Central memory CD8-positive, alpha-beta T cell (primary cell): ENCODE measurements around the gene COL25A1.

Experiments used
- ATAC-seq: fragments of 150-1000 bp; cut with Tn5 transposase; replicated peaks from 2 replicates; pipeline ENCODE4 v1.10.0; 2022; ENCODE audit warnings: mild to moderate bottlenecking, moderate FRiP score, moderate number of reproducible peaks; ENCODE audit not compliant: poor library complexity, severe bottlenecking; ENCODE audit errors: extremely low read depth
- DNase-seq, 2 donors: peaks; one replicate each; pipeline ENCODE4 v3.0.0; 2021; ENCODE audit warnings: low spot score in 2 of 2
- H3K27ac Mint-ChIP-seq: one replicate; pipeline ENCODE4 v1.8.0; 2022; ENCODE audit warnings: low read depth, mild to moderate bottlenecking, moderate library complexity, mixed read lengths
- H3K27me3 Mint-ChIP-seq: one replicate; pipeline ENCODE4 v1.8.0; 2022; ENCODE audit warnings: mixed read lengths
- H3K36me3 Mint-ChIP-seq: one replicate; pipeline ENCODE4 v1.8.0; 2022; ENCODE audit warnings: mild to moderate bottlenecking, moderate library complexity, mixed read lengths; ENCODE audit not compliant: insufficient read depth
- H3K4me1 Mint-ChIP-seq: one replicate; pipeline ENCODE4 v1.8.0; 2022; ENCODE audit warnings: mixed read lengths
- H3K4me3 Mint-ChIP-seq: one replicate; pipeline ENCODE4 v1.8.0; 2022; ENCODE audit warnings: mild to moderate bottlenecking, moderate library complexity, mixed read lengths
- H3K9me3 Mint-ChIP-seq: one replicate; pipeline ENCODE4 v1.8.0; 2022; ENCODE audit warnings: mixed read lengths

The COL25A1 gene

GRCh38 chr4:109205186-109205585 lies 97.3 kb downstream of the COL25A1 start:
- H3K4me3 Mint-ChIP-seq: no peak overlapping the region
- peaks cover 34% of the 10 kb centered on the region for H3K27me3 Mint-ChIP-seq
- no peaks in the 10 kb centered on the region for H3K4me1 Mint-ChIP-seq
- ATAC-seq: no peak
- no peaks in the 10 kb centered on the region for H3K9me3 Mint-ChIP-seq
- DNase-seq: no peak
- H3K36me3 Mint-ChIP-seq: no peaks in the 10 kb centered on the region
- no peak overlapping the region for H3K27ac Mint-ChIP-seq

GRCh38 chr4:109199585-109199984 lies 102.9 kb downstream of the COL25A1 start:
- Mint-ChIP-seq H3K4me3 (no peak overlapping the region), H3K36me3 (no peaks in the 10 kb centered on the region), H3K27me3 (peaks cover 39% of the 10 kb centered on the region), H3K27ac (no peak overlapping the region), H3K9me3 (no peaks in the 10 kb centered on the region), H3K4me1 (no peaks in the 10 kb centered on the region)
- ATAC-seq: no peak
- no peak for DNase-seq

- Mint-ChIP-seq H3K27me3 (peaks cover 11% of the 10 kb centered on the region), H3K27ac (no peak overlapping the region), H3K9me3 (no peaks in the 10 kb centered on the region), H3K4me1 (no peaks in the 10 kb centered on the region), H3K36me3 (no peaks in the 10 kb centered on the region), H3K4me3 (no peak overlapping the region)
- ATAC-seq (no peak), DNase-seq (no peak)
These were observed 106.8 kb downstream of the COL25A1 start for GRCh38 chr4:109195646-109196045.

- no peak overlapping the region for H3K27ac Mint-ChIP-seq
These were observed 111.2 kb downstream of the COL25A1 start for GRCh38 chr4:109191216-109191615.

GRCh38 chr4:109186458-109186945 lies 116.0 kb downstream of the COL25A1 start:
- H3K27me3 Mint-ChIP-seq: peaks cover 37% of the 10 kb centered on the region
- no peak overlapping the region for H3K27ac Mint-ChIP-seq
- peaks cover 8% of the 10 kb centered on the region for H3K9me3 Mint-ChIP-seq
- DNase-seq: no peak
- H3K36me3 Mint-ChIP-seq: peaks cover 1% of the 10 kb centered on the region
- H3K4me3 Mint-ChIP-seq: no peak overlapping the region
- H3K4me1 Mint-ChIP-seq: no peaks in the 10 kb centered on the region
- no peak for ATAC-seq

More at GRCh38 chr4:109191216-109191615, 111.2 kb downstream of the COL25A1 start:
- H3K4me3 Mint-ChIP-seq: no peak overlapping the region
- H3K4me1 Mint-ChIP-seq: no peaks in the 10 kb centered on the region
- peaks cover under 1% of the 10 kb centered on the region for H3K9me3 Mint-ChIP-seq
- H3K36me3 Mint-ChIP-seq: no peaks in the 10 kb centered on the region
- DNase-seq (no peak), ATAC-seq (no peak)
- H3K27me3 Mint-ChIP-seq: peaks cover 22% of the 10 kb centered on the region

GRCh38 chr4:109185951-109186350 lies 116.5 kb downstream of the COL25A1 start:
- ATAC-seq (no peak), DNase-seq (no peak)
- peaks cover 1% of the 10 kb centered on the region for H3K36me3 Mint-ChIP-seq
- H3K4me1 Mint-ChIP-seq: no peaks in the 10 kb centered on the region
- peaks cover 8% of the 10 kb centered on the region for H3K9me3 Mint-ChIP-seq
- no peak overlapping the region for H3K4me3 Mint-ChIP-seq
- peaks cover 37% of the 10 kb centered on the region for H3K27me3 Mint-ChIP-seq
- no peak overlapping the region for H3K27ac Mint-ChIP-seq

GRCh38 chr4:109185548-109185947 lies 116.9 kb downstream of the COL25A1 start:
- Mint-ChIP-seq H3K9me3 (peaks cover 8% of the 10 kb centered on the region), H3K27ac (no peak overlapping the region), H3K27me3 (peaks cover 37% of the 10 kb centered on the region), H3K4me3 (no peak overlapping the region), H3K4me1 (no peaks in the 10 kb centered on the region), H3K36me3 (peaks cover 1% of the 10 kb centered on the region)
- DNase-seq: no peak
- no peak for ATAC-seq

- DNase-seq (no peak), ATAC-seq (no peak)
These were observed 117.9 kb downstream of the COL25A1 start for GRCh38 chr4:109184491-109184961.

GRCh38 chr4:109183931-109184490 lies 118.4 kb downstream of the COL25A1 start:
- H3K36me3 Mint-ChIP-seq: peaks cover 1% of the 10 kb centered on the region
- ATAC-seq: no peak
- peaks cover 37% of the 10 kb centered on the region for H3K27me3 Mint-ChIP-seq
- H3K9me3 Mint-ChIP-seq: peaks cover 8% of the 10 kb centered on the region
- no peak overlapping the region for H3K4me3 Mint-ChIP-seq
- no peak for DNase-seq
- H3K4me1 Mint-ChIP-seq: no peaks in the 10 kb centered on the region
- no peak overlapping the region for H3K27ac Mint-ChIP-seq

More at GRCh38 chr4:109184491-109184961, 117.9 kb downstream of the COL25A1 start:
- peaks cover 8% of the 10 kb centered on the region for H3K9me3 Mint-ChIP-seq
- H3K4me3 Mint-ChIP-seq: no peak overlapping the region
- H3K36me3 Mint-ChIP-seq: peaks cover 1% of the 10 kb centered on the region
- H3K27ac Mint-ChIP-seq: no peak overlapping the region
- no peaks in the 10 kb centered on the region for H3K4me1 Mint-ChIP-seq
- peaks cover 37% of the 10 kb centered on the region for H3K27me3 Mint-ChIP-seq

- peaks cover 25% of the 10 kb centered on the region for H3K27me3 Mint-ChIP-seq
- peaks cover 1% of the 10 kb centered on the region for H3K36me3 Mint-ChIP-seq
- no peak for DNase-seq
- H3K4me1 Mint-ChIP-seq: no peaks in the 10 kb centered on the region
- no peak for ATAC-seq
- H3K27ac Mint-ChIP-seq: no peak overlapping the region
- peaks cover 8% of the 10 kb centered on the region for H3K9me3 Mint-ChIP-seq
- no peak overlapping the region for H3K4me3 Mint-ChIP-seq
These were observed 119.8 kb downstream of the COL25A1 start for GRCh38 chr4:109182696-109183095.

GRCh38 chr4:109179061-109179460 lies 123.4 kb downstream of the COL25A1 start:
- H3K4me1 Mint-ChIP-seq: no peaks in the 10 kb centered on the region
- H3K36me3 Mint-ChIP-seq: no peaks in the 10 kb centered on the region
- ATAC-seq: no peak
- H3K9me3 Mint-ChIP-seq: no peaks in the 10 kb centered on the region
- no peak overlapping the region for H3K27ac Mint-ChIP-seq
- no peak for DNase-seq
- no peak overlapping the region for H3K4me3 Mint-ChIP-seq
- H3K27me3 Mint-ChIP-seq: peaks cover 11% of the 10 kb centered on the region

GRCh38 chr4:109177096-109177810 lies 125.2 kb downstream of the COL25A1 start:
- DNase-seq (no peak), ATAC-seq (no peak)
- Mint-ChIP-seq H3K27ac (no peak overlapping the region), H3K27me3 (peaks cover 18% of the 10 kb centered on the region), H3K9me3 (no peaks in the 10 kb centered on the region), H3K36me3 (no peaks in the 10 kb centered on the region), H3K4me1 (no peaks in the 10 kb centered on the region), H3K4me3 (no peak overlapping the region)
